NCI-H2196 treated with DMSO at 0.1 percent for 48 hours (cell line): ENCODE data around the gene ACTBL2.
"Not testable (repeated sequence)": the region's sequence is repeated elsewhere in the genome, so short reads cannot be mapped to it uniquely, and the experiment has no call there.

Source experiments
- DNase-seq: peaks from one replicate; lab custom pipeline; 2025; ENCODE audit not compliant: unreplicated experiment; lab: John Stamatoyannopoulos, UW

The ACTBL2 gene

GRCh38 chr5:57482671-57483106, at the start of gene ACTBL2:
Gene ACTBL2 (minus strand): TSS chr5:57482811. CDS start chr5:57482707, 104 bp downstream.
- no peak for DNase-seq

GRCh38 chr5:57531333-57531732, 48.7 kb upstream of the ACTBL2 start:
- no peak for DNase-seq

DNA sequence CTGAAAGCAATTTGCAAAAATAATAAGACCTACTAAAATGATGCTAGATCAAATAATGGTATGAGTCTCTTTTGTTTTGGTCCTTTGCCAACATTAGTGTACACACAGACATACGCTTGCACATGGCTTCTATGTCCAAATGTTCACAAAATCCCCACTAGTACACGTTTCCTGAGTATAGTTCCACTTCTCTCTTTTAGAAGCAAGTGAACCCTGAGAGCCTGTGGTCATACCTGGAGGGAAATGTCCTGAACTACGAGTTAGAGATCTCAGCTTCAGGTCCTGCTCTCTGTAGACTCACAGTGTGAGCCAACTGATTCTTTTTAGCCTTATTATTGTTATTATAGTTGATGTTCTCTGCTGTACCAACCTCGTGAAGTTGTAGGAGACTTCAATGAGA, 47.3 kb upstream of the ACTBL2 start:
- DNase-seq = no peak

- no peak for DNase-seq
These were observed 45.3 kb upstream of the ACTBL2 start for GRCh38 chr5:57527870-57528269.

GRCh38 chr5:57524348-57525060, 41.9 kb upstream of the ACTBL2 start:
- no peak for DNase-seq

GRCh38 chr5:57522477-57522876, 39.9 kb upstream of the ACTBL2 start:
- DNase-seq = not testable (repeated sequence)

GRCh38 chr5:57518415-57518814, 35.8 kb upstream of the ACTBL2 start:
- not testable (repeated sequence) for DNase-seq

DNA sequence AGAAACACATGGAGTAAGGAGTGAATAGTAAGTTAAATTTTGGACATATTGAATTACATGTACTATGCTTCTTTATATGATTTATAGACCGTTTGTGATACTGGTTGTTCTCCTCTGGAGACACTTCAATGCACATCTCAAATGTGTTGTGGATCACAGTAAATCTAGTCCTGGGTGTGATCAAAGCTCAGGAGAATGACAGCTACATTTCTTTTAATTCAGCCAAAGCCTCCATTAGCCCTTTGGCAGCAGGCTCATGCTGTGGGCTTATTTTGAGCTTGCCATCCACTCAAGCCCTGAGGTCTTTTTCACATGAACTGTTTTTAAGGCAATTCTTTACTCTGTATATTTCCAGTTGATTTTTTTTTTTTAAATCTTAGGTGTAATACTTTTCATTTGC, 34.6 kb upstream of the ACTBL2 start:
- no peak for DNase-seq

DNA sequence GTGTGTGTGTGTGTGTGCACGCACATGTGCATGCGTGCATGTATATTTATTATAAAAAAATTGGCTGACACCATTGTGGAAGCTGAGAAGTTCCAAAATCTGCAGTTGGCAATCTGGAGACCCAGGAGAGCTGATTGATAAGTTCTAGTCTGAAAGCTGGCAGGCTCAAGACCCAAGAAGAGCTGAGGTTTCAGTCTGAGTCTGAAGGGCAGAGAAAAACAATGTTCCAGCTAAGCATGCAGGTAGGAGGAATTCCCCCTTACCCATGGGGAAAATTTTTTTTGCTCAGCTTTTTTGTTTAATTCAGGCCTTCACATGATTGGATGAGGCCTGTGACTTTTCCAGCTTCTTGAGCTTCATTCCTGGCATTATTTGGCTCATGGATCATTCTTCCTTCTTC, 31.2 kb upstream of the ACTBL2 start:
- no peak for DNase-seq

GRCh38 chr5:57511321-57511720, 28.7 kb upstream of the ACTBL2 start:
- DNase-seq = no peak

DNA sequence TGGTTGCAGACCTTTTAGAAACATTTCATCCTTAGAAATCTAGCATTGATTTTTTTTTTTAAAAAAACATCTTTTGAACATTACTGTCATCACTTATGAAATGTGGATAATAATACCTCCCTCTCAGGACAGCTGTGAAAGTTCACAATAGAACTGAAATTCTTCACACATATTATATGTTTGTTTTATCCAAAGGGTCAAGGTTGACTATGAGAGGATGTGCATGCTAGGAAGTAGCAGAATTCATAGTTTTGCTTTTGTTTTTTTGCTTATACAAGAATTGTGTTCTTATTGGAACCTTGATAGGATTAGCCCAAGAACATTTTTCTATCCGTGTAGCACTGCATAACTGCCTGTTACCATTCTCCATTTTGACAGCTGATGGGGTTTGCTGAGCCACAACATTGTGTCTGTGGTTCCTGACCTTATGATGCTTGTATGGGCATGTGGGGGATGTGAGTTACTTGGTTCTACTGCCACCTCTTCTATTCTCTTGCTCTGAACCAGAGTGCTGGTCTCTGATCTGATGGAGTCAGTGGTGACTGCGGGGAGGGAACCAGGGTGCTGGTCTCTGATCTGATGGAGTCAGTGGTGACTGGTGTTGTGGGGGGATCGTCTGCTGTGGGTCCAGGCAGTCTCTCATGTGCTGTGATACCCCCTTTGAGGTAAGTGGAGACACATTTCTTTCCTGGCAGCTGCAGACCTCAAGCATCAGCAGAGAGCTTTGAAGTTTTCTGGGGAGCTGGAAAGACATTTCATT, 27.1 kb upstream of the ACTBL2 start:
- DNase-seq = no peak

GRCh38 chr5:57508211-57508610, 25.6 kb upstream of the ACTBL2 start:
- DNase-seq = no peak

- no peak for DNase-seq
These were observed 22.9 kb upstream of the ACTBL2 start for GRCh38 chr5:57505272-57506200.

DNA sequence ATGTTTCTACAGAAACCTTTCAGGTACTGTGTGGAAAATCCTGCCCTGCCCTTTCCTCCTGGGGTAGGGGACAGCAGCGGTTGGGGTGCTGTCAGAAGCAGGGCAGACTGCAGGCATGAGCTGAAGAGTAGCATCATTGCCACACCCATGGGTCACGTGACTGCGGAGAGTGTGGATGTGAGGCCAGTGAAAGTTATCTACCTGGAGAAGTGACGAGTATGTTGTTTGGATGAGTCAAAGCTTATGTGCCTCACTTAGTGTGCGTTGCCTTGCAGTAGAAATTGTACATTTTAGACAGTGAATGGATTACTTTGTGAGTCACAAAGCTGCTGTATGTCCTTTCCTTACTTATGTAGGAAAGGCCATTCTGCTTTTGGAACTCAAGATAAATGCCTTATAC, 21.7 kb upstream of the ACTBL2 start:
- DNase-seq = no peak

- DNase-seq = no peak
These were observed 20.8 kb upstream of the ACTBL2 start for GRCh38 chr5:57503433-57503832.

DNA sequence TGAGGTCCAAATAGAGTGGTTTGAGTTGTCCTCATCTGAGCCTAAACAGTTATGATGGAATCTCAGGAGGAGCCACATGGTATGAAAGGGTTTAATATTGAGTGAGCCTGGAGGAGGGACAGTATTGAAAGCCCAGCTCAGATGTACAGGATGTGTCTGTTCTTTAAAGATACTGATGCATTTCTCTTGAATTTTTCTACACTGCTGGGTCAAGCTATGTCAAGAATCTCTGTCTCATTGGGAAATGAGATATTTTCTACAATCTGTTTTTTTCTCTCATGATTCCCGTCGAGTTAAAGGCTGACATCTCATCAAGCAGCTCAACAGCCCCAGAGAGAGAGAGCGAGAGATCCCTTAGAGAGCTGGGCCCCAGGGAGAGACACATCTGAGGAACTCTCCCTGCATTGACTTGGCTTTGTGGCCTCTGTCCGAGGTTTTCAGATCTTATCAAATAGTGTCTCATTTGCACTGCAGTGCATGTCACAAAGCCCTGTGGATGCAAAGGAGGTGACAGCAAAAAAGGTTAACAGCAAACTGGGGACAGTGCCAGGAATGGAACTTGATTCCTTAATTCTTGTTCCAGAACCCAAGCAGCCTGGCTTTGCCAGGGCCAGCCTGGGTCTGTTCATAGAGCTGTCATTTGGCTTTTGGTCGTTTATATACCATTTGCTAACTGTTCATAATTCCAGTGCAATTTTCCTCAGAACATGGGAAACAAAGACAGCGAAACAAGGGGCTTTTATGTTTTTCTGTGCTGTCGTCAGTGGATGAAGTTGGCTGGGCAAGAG, 19.0 kb upstream of the ACTBL2 start:
- no peak for DNase-seq

DNA sequence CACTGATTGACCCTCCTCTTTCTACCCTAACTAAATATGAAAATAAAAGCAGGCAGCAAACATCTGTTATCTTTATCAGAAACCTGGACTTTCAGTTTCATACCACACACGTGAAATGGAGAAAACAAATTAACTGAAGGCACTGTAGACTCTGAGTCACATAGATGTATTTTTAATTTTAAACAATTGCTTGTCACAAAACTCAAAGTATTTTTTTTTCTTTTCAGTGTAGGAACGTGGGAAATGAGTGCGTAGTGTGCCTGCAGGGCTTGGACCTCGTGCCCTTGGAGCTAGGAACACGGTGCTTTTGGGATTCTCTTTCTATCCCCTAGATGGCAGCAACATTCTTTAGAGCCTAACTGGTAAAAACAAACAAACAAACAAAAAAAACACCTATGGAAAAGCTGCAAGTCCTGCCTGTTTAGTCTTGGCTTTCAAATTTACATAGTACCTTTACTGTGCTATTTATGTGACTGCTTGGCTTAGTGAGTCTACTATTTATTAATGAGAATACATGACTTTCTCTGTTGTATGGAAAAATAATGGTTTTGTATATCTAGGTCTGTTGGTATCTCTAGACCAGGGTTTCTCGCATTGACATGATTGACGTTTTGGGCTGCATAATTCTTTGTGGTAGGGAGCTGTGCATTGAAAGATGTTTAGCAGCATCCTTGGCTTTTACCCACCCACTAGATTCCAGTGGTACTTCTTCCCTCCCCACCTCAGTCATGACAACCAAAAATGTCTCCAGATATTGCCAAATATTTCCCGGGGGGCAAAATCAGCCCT, 16.8 kb upstream of the ACTBL2 start:
- DNase-seq = no peak

DNA sequence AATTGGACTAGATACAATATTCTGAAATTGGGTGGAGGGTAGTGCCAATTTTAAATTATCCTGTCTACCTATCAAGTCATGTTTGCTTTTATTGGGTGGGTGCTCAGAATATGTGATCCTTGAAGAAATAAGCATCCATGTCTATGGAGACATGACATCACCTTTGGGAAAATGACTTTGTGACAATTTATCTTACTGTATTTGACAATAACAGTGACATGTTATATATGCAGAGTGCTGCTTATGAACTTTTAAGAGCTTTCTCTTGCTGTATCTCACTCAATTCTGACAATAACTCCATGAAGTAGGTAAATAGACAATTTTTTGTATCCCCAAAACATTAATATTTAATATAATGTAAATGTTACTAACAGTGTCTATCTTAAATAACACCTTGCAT, 15.1 kb upstream of the ACTBL2 start:
- no peak for DNase-seq

DNA sequence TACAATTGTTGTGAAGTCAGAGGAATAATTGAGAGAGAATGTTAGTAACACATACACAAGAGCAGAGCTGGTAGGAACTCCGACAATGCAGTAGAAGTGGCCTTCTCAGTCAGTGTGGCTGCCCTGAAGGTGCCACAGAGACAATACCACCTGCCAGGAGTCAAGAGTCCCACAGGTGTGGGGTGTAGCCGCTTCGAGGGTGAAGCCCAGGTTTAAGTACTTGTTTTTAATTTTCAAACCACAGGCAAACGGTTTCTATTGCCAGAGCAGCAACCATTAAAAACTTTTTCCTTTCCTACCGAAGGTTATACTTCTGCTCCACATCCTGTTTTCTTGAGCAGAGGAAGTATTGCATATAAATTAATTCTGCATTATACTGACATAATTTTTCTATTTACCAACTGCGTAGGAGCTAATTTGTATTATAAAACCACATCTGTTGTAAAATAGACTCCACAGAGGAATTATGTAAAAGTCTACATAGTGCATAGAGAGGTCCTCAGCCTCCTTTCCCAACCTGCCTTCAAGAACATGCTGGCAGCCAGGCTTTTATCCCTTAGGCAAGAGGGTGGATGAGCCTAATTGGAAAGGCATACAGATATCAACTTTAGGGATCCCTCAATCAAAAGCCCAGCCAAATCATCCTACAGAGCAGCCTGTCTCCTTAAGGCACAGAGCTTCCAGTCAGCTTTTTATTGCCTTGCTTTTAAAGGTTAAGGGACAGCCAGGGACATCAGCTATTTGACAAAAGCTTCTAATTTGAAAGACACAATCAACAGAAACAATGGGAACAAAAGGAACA, 12.9 kb upstream of the ACTBL2 start:
- no peak for DNase-seq
